CMK (cell line): ENCODE results near the gene LCE2D.
"Not testable (repeated sequence)": the region's sequence is repeated elsewhere in the genome, so short reads cannot be mapped to it uniquely, and the experiment has no call there.

Source experiments
- DNase-seq: peaks from one replicate; pipeline ENCODE4 v3.0.0-alpha.2; 2010; ENCODE audit warnings: low read depth

LCE2D gene

GRCh38 chr1:152663098-152663497, at the start of gene LCE2D:
LCE2D (plus strand) TSS chr1:152663380; CDS start chr1:152664106, 726 bp downstream.
- DNase-seq, result no peak

GRCh38 chr1:152613511-152613910, 49.7 kb upstream of the LCE2D start, which contains the start of gene LCE3B:
LCE3B (plus strand) TSS chr1:152613811; CDS start chr1:152613811, 0 bp downstream.
- no peak for DNase-seq

GRCh38 chr1:152621993-152622392, 41.2 kb upstream of the LCE2D start:
- DNase-seq, result no peak

- DNase-seq, result no peak
Measured at GRCh38 chr1:152622803-152623202, 40.4 kb upstream of the LCE2D start, which contains the start of gene LCE3A. LCE3A (minus strand) TSS chr1:152623103; CDS start chr1:152623103, 0 bp downstream.

- no peak for DNase-seq
Measured at GRCh38 chr1:152623203-152623844, 39.9 kb upstream of the LCE2D start.

- no peak for DNase-seq
Measured at GRCh38 chr1:152626744-152627143, 36.4 kb upstream of the LCE2D start.

GRCh38 chr1:152630596-152630995, 32.6 kb upstream of the LCE2D start:
- no peak for DNase-seq

- DNase-seq, result no peak
Measured at GRCh38 chr1:152640351-152640750, 22.8 kb upstream of the LCE2D start.

GRCh38 chr1:152643945-152644344, 19.2 kb upstream of the LCE2D start:
- DNase-seq, result no peak

GRCh38 chr1:152645146-152645545, 18.0 kb upstream of the LCE2D start:
- DNase-seq, result no peak

GRCh38 chr1:152646656-152647055, 16.5 kb upstream of the LCE2D start:
- DNase-seq, result no peak

- peak; percentile 15 for DNase-seq
Measured at GRCh38 chr1:152654110-152654509, 9.1 kb upstream of the LCE2D start.

- no peak for DNase-seq
Measured at GRCh38 chr1:152656459-152656858, 6.7 kb upstream of the LCE2D start.

GRCh38 chr1:152657677-152658076, 5.5 kb upstream of the LCE2D start:
- no peak for DNase-seq

- no peak for DNase-seq
Measured at GRCh38 chr1:152658649-152659048, 4.5 kb upstream of the LCE2D start.

- DNase-seq, result not testable (repeated sequence)
Measured at GRCh38 chr1:152666171-152666570, 3.0 kb downstream of the LCE2D start.

GRCh38 chr1:152667648-152668047, 4.5 kb downstream of the LCE2D start:
- DNase-seq, result no peak

GRCh38 chr1:152673016-152673415, 9.8 kb downstream of the LCE2D start:
- DNase-seq, result no peak

GRCh38 chr1:152674983-152675382, 11.8 kb downstream of the LCE2D start, which contains the start of gene LCE2C:
LCE2C (plus strand) TSS chr1:152675279; CDS start chr1:152676016, 737 bp downstream.
- not testable (repeated sequence) for DNase-seq

- DNase-seq, result no peak
Measured at GRCh38 chr1:152679459-152679858, 16.3 kb downstream of the LCE2D start.

GRCh38 chr1:152681616-152682015, 18.4 kb downstream of the LCE2D start:
- no peak for DNase-seq

GRCh38 chr1:152683846-152684245, 20.7 kb downstream of the LCE2D start:
- DNase-seq, result no peak

GRCh38 chr1:152685823-152686222, 22.6 kb downstream of the LCE2D start, which contains the start of gene LCE2B:
LCE2B (plus strand) TSS chr1:152686123; CDS start chr1:152686844, 721 bp downstream.
- not testable (repeated sequence) for DNase-seq
